GM12801 (cell line): ENCODE measurements around the gene HEBP2.

Source experiments
- CTCF ChIP-seq: IDR thresholded peaks from one replicate; pipeline ENCODE4 v1.5.1; 2011; ENCODE audit warnings: control low read depth; ENCODE audit not compliant: insufficient read length; ENCODE audit errors: extremely low read depth

HEBP2 gene

GRCh38 chr6:138410972-138411880 is 7.2 kb downstream of the HEBP2 start:
- TF ChIP-seq CTCF = no peak

- TF ChIP-seq CTCF = no peak
Observed at GRCh38 chr6:138415125-138415524, 11.1 kb downstream of the HEBP2 start.

- no peak for TF ChIP-seq CTCF
Observed at GRCh38 chr6:138416206-138416605, 12.2 kb downstream of the HEBP2 start.

- TF ChIP-seq CTCF = no peak
Observed at GRCh38 chr6:138417493-138418117, 13.6 kb downstream of the HEBP2 start.

GRCh38 chr6:138418118-138418742 is 14.2 kb downstream of the HEBP2 start:
- no peak for TF ChIP-seq CTCF

- TF ChIP-seq CTCF = no peak
Observed at GRCh38 chr6:138419766-138420165, 15.7 kb downstream of the HEBP2 start.

GRCh38 chr6:138420356-138420755 is 16.3 kb downstream of the HEBP2 start:
- TF ChIP-seq CTCF = no peak
